SK-N-MC (cell line): ENCODE measurements around the gene TXLNB.

Experiments
- EZH2 ChIP-seq: fragments of 200-600 bp; sonication (generic); IDR thresholded peaks from one replicate; pipeline ENCODE4 v1.6.1; 2017; ENCODE audit warnings: antibody characterized with exemption
- POLR2AphosphoS5 ChIP-seq: IDR thresholded peaks from 2 replicates; pipeline ENCODE4 v1.6.1; 2012; ENCODE audit warnings: mild to moderate bottlenecking, low read depth, low read length, borderline replicate concordance

- TF ChIP-seq POLR2AphosphoS5 (no peak), EZH2 (no peak)
Measured at GRCh38 chr6:139256087-139256486, 35.7 kb downstream of the TXLNB start.
